ENCODE results near the gene LSP1.

- no peak for TF ChIP-seq CTCF (IDR thresholded peaks at IDR 0.05)
- no peak for TF ChIP-seq POLR2A (IDR thresholded peaks at IDR 0.05)
- no peak for TF ChIP-seq POLR2AphosphoS5 (IDR thresholded peaks at IDR 0.05)
Observed at GRCh38 chr11:1858576-1858975, 5.7 kb downstream of the LSP1 start.
